ENCODE results near the gene TMOD3.

TMOD3 gene

GRCh38 chr15:51828621-51829375, 655 bp upstream of the TMOD3 start:
- no peak for DNase-seq (ENCODE audit: low read depth)

DNA sequence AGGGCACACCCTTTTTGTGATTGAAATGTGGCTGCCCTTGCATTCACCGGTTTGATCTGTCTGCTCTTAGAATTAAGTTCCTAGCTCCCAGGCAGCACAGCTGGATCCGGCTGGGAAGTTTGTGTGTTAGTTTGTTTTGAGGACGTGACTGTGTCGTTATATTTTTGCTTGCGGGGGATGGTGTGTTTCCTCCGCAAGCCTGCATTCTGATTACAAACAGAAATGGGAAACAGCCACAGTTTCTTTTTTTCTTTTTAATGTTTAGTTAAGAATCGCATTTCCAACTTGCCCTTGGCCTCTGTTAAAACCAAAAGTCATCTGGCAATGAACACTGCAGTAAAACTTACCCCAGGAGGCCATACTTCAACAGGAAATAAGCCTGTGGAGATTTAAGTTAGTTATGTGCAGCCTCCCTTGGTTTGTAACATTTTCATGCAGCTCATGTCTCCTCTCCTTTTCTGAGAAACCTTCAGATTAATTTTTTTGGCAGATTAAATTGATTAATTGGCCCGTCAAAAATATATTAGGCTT, 888 bp downstream of the TMOD3 start:
- DNase-seq (ENCODE audit: low read depth) = no peak

DNA sequence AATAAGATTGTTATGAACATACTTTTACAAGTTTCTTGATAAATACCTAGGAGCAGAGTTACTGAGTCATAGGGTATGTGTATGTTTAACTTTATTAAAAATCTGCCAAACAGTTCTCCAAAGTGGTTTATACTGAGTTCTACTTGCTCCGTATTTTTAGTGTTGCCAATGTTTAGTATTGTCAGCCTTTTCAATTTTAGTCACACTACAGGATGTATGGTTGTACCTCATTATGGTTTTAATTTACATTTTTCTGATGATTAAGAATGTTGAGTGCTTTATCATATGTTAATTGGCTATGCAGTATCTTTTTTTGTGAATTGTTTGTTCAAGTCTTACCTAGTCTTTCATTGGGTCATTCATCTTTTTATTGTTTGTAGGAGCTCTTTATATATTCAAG, 4.3 kb downstream of the TMOD3 start:
- no peak for DNase-seq (ENCODE audit: low read depth)

DNA sequence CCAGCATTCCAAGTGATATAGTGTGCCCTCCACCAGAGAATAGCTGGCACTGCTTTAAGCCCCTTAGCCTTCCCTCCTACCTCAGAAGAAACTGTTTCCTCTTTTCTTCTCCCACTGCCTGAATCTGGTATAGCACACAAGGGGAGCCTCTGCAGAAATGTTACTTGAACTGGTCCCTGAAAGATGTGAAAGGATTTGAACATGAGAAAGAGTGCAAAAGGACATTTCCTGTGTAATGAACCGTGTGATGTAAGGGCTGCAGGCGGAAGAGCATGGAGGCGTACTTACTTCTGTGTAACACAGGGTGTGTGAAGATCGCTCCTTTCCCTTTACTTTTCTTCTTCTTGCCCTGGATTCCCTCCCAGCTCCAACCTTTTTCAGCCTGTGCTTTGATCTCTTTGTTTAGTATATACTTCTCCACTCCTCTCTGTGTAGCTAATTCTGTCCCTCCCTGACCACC, 8.4 kb downstream of the TMOD3 start:
- no peak for DNase-seq (ENCODE audit: low read depth)

GRCh38 chr15:51838270-51838669, 8.8 kb downstream of the TMOD3 start:
- DNase-seq (ENCODE audit: low read depth) = no peak

DNA sequence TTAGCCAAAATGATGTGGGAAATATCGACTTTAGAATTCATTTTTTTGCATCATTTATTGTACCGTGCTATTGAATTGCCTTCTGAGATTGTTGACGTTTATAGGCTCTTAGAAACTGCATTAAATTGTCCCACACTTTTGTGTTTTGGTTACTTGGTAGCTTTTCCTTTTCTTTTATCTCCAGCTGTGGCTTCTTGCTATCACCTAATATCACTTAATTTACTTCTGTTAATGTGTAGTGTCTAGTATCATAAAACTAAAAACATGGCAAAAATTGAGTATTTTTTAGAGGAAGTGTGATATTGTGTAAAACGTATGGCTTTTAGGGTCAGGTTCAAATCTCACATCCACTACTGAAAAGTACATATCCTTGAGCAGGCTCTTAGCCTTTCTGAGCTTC, 11.2 kb downstream of the TMOD3 start:
- no peak for DNase-seq (ENCODE audit: low read depth)

DNA sequence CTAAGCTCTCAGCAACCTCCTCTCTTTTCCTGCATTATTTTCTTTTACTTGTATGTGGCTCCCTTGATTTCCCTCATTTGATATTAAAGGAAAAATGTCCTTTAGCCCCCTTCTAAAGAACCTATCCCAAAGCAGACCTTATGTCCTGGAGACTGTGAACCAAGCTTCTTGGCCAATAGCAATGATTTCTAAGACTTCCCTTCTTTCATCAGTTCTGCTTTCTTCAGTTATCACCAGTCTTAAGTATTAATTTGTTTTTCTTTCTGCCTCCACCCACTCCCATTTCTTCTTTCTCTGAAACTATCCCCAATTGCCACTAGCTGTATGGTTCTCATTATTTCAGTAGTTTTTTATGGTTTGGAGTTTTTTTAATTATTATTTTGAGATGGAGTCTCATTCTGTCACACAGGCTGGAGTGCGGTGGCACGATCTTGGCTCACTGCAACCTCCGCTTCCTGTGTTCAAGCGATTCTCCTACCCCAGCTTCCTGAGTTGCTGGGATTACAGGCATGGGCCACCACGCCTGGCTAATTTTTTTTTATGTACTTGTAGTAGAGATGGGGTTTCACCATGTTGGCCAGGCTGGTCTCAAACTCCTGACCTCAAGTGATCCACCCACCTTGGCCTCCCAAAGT, 12.1 kb downstream of the TMOD3 start:
- no peak for DNase-seq (ENCODE audit: low read depth)

- DNase-seq (ENCODE audit: low read depth) = no peak
These were observed 12.8 kb downstream of the TMOD3 start for GRCh38 chr15:51842265-51842664.

GRCh38 chr15:51842852-51843737, 13.6 kb downstream of the TMOD3 start:
- DNase-seq (ENCODE audit: low read depth) = no peak

GRCh38 chr15:51844747-51845426, 15.4 kb downstream of the TMOD3 start:
- DNase-seq (ENCODE audit: low read depth) = no peak

GRCh38 chr15:51846066-51846462, 16.6 kb downstream of the TMOD3 start:
- DNase-seq (ENCODE audit: low read depth) = no peak

DNA sequence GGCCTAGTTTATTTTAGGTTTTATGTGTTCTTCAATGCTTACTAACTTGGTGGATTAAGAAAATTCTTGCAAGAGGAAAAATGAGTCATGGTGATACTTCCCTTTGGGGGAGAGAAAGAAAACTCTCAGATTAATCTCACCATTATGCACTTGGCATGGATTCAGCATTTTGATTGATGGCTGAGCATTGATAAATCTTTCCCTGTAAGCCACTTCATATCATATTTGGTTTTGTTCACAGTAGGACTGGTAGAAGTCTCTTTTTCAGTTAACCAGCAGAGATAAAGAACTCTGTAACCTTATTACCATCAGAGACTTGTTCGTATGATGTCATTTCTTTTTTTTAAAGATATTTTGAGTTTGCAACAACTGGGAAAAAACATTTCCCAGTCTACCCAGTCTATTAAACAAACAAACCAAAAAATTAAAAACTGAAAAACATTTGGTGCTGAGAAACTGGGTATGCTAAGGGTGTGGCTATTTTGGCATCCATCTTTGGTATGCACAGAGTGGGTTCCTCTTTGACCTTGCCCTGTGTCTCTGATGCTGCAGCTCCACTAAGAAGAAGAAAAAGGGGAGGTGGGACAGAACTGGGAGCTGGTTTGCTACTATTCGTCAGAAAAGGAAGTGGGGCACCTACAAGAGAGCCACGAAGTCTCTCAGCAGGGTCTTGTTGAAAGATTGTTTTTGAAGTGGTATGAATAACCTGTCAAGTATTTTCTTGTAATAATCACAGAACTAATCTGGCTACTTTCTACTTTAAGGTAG, 17.2 kb downstream of the TMOD3 start:
- DNase-seq (ENCODE audit: low read depth) = peak; percentile 54

DNA sequence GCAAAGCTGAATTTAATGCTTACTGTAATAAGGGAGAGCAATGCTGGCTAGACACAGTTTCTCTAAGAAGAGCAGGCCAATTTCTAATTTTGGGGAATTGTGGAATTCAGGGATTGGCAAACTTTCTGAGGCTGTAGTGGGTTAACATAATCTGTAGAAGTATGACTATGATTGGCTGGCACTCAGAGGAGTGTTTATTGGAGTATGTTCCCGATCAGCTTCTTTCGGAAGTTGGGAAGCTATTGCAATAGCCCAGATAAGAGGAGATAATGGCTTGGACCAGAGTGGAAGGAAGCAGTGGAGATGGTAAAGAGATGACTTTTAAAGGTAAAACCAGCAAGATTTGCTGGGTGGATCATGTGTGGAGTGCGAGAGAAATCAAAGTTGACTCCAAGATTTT, 19.4 kb downstream of the TMOD3 start:
- DNase-seq (ENCODE audit: low read depth) = no peak

- DNase-seq (ENCODE audit: low read depth) = no peak
These were observed 20.4 kb downstream of the TMOD3 start for GRCh38 chr15:51849860-51850259.

- DNase-seq (ENCODE audit: low read depth) = no peak
These were observed 24.5 kb downstream of the TMOD3 start for GRCh38 chr15:51853998-51854397.

DNA sequence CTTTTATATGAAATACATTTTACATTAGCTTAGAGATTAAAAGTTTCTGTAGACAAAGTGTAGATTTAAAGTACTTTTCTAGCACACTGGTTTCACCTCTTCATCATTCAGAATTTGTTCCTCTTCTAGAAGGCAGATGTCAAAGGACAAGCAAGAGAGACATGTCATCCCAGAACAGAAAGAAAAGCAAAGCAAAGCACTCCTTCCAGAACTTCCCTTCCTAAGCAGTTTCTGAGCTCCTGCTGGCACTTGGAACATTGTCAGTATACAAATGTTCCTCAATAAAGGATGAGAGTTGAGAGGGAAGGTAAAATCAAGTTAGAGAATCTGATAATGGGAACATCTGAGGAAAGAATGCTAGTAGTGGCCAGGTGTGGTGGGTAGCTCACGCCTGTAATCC, 26.2 kb downstream of the TMOD3 start:
- no peak for DNase-seq (ENCODE audit: low read depth)

- no peak for DNase-seq (ENCODE audit: low read depth)
These were observed 27.4 kb downstream of the TMOD3 start for GRCh38 chr15:51856714-51857380.

DNA sequence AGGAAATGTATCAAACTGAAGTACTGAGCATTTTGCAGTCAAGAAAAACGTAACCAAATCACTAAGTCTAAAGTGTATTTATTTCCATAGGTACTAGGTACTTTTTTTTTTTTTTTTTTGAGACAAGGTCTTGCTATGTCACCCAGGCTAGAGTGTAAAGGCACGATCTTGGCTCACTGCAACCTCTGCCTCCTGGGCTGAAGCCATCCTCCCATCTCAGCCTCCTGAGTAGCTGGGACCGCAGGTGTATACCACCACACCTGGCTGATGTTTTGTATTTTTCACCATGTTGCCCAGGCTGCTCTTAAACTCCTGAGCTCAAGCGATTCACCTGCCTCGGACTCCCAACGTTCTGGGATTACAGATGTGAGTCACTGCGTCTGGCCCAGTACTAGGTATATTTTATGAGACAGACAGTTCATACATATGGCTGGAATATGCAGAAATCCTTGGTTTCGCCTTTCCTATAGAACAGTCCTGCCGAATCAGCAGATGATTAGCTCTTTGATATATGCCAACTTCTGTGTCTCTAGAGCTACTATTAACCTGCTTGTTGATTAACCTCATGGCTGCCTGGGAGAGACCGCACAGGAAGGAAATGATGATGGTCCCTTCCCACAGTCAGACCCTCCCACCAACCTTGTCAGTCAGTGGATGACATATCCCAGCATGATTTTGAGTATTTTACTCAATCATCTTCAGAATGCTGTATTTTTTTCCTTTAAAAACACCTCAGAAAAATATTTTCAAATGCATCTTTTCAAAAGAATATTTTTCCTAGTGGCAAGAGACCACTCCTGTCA, 32.3 kb downstream of the TMOD3 start:
- DNase-seq (ENCODE audit: low read depth) = no peak

- DNase-seq (ENCODE audit: low read depth) = no peak
These were observed 33.7 kb downstream of the TMOD3 start for GRCh38 chr15:51863131-51863530.
